H1 (cell line): ENCODE measurements around the gene GRID1. TPM values are rescaled to one million over a fixed set of nuclear protein-coding genes. Genes with fewer than 3 reads are reported as not detected.

Experiments
- CTCF ChIA-PET: fragments of 300-600 bp; sonication (Branson Sonifier 250); formaldehyde crosslinking; loops from one replicate; lab custom pipeline; 2021; ENCODE audit not compliant: partially characterized antibody; lab: Charles Lee
- POLR2A ChIA-PET: fragments of 300-600 bp; sonication (Branson Sonifier 250); formaldehyde crosslinking; loops from one replicate; lab custom pipeline; 2021; ENCODE audit warnings: inconsistent platforms; ENCODE audit not compliant: partially characterized antibody; lab: Charles Lee
- DNase-seq, 2 experiments: peaks; one replicate each; pipeline versions ENCODE4 v3.0.0 to v3.0.0-alpha.2; 2010 to 2022; ENCODE audit warnings: low spot score in 2 of 2, low read depth in 1 of 2, mixed read lengths in 1 of 2
- FAIRE-seq: peaks from 2 replicates; lab custom pipeline; 2011; peaks lifted over from hg19 to GRCh38; lab: Jason Lieb, UNC
- H2AFZ ChIP-seq: 2 replicates; pipeline ENCODE4 v1.8.1; 2012; ENCODE audit warnings: low read length, inconsistent platforms
- H2AK5ac ChIP-seq: 2 replicates; pipeline ENCODE4 v1.6.1; 2013; ENCODE audit warnings: low read depth, low read length
- H2BK120ac ChIP-seq: replicated peaks from 2 replicates; pipeline ENCODE3; 2013; ENCODE audit warnings: low read depth, low read length, inconsistent platforms
- H2BK12ac ChIP-seq: 2 replicates; pipeline ENCODE4 v1.6.1; 2013; ENCODE audit warnings: low read depth, low read length
- H2BK15ac ChIP-seq: 2 replicates; pipeline ENCODE4 v1.6.1; 2013; ENCODE audit warnings: low read length
- H2BK20ac ChIP-seq: 2 replicates; pipeline ENCODE4 v1.6.1; 2013; ENCODE audit warnings: low read length
- H2BK5ac ChIP-seq: 2 replicates; pipeline ENCODE4 v1.6.1; 2013; ENCODE audit warnings: low read depth, low read length
- H3K14ac ChIP-seq: 2 replicates; pipeline ENCODE4 v1.6.1; 2013; ENCODE audit warnings: inconsistent platforms; ENCODE audit not compliant: insufficient read length
- H3K18ac ChIP-seq: 2 replicates; pipeline ENCODE4 v1.6.1; 2013; ENCODE audit warnings: low read length; ENCODE audit errors: extremely low read depth
- H3K23ac ChIP-seq: 2 replicates; pipeline ENCODE4 v1.6.1; 2013; ENCODE audit warnings: inconsistent platforms; ENCODE audit not compliant: insufficient read length
- H3K23me2 ChIP-seq: 2 replicates; pipeline ENCODE4 v1.6.1; 2013; ENCODE audit warnings: low read depth, low read length
- H3K27ac ChIP-seq: 2 replicates; pipeline ENCODE4 v1.6.1; 2011; ENCODE audit warnings: low read depth, low read length, inconsistent platforms
- H3K27me3 ChIP-seq, 4 experiments: replicated peaks in 1 of 4; 1 replicate in 1 of 4; 2 replicates in 3 of 4; pipeline versions ENCODE4 v1.6.1 to v1.8.1; 2011 to 2013; ENCODE audit warnings: low read length in 3 of 4, mild to moderate bottlenecking in 3 of 4, inconsistent platforms in 2 of 4, mixed read lengths in 2 of 4, moderate library complexity in 1 of 4; ENCODE audit not compliant: control insufficient read depth in 3 of 4, insufficient read depth in 3 of 4; ENCODE audit errors: extremely low read depth in 1 of 4
- H3K36me3 ChIP-seq, 4 experiments: 2 replicates each; pipeline versions ENCODE4 v1.6.1 to v1.8.1; 2011 to 2013; ENCODE audit warnings: mild to moderate bottlenecking in 4 of 4, low read length in 3 of 4, moderate library complexity in 2 of 4, control low read depth in 1 of 4, inconsistent platforms in 1 of 4; ENCODE audit not compliant: insufficient read depth in 4 of 4, control insufficient read depth in 2 of 4
- H3K4ac ChIP-seq: replicated peaks from 2 replicates; pipeline ENCODE3; 2013; ENCODE audit warnings: low read length, low read depth, mixed read lengths, inconsistent platforms; ENCODE audit not compliant: insufficient read length
- H3K4me1 ChIP-seq, 4 experiments: replicated peaks in 1 of 4; 1 replicate in 1 of 4; 2 replicates in 3 of 4; pipeline versions ENCODE4 v1.6.1 to v1.8.1; 2011 to 2013; ENCODE audit warnings: low read length in 3 of 4, inconsistent platforms in 2 of 4, mixed read lengths in 1 of 4; ENCODE audit not compliant: insufficient read depth in 4 of 4, control insufficient read depth in 3 of 4
- H3K4me2 ChIP-seq, 2 experiments: 2 replicates each; pipeline versions ENCODE4 v1.6.1 to v1.8.1; 2011 to 2013; ENCODE audit warnings: low read depth in 2 of 2, low read length in 2 of 2, control low read depth in 1 of 2, inconsistent platforms in 1 of 2, mild to moderate bottlenecking in 1 of 2; ENCODE audit not compliant: insufficient read depth in 1 of 2
- H3K4me3 ChIP-seq, 4 experiments: fragments of 200-600, 300-600 bp in 1 of 4; sonication (generic), shearing (Covaris generic), sonication (Bioruptor Twin) in 1 of 4; 2 replicates each; pipeline versions ENCODE4 v1.5.1 to v1.8.1; 2011 to 2016; ENCODE audit warnings: low read length in 4 of 4, low read depth in 3 of 4, control low read depth in 2 of 4, inconsistent platforms in 2 of 4, mild to moderate bottlenecking in 2 of 4, mixed read lengths in 1 of 4, moderate library complexity in 1 of 4; ENCODE audit not compliant: insufficient read depth in 2 of 4; ENCODE audit errors: extremely low read depth in 1 of 4
- H3K56ac ChIP-seq: replicated peaks from 2 replicates; pipeline ENCODE3; 2013; ENCODE audit warnings: low read depth, mild to moderate bottlenecking, mixed read lengths, low read length, inconsistent platforms; ENCODE audit not compliant: insufficient read length
- H3K79me1 ChIP-seq: 2 replicates; pipeline ENCODE4 v1.6.1; 2013; ENCODE audit warnings: low read depth, low read length, control low read depth
- H3K79me2 ChIP-seq, 2 experiments: 2 replicates each; pipeline versions ENCODE4 v1.6.1 to v1.8.1; 2012 to 2013; ENCODE audit warnings: low read length in 2 of 2, mild to moderate bottlenecking in 2 of 2, inconsistent platforms in 1 of 2; ENCODE audit not compliant: insufficient read depth in 2 of 2, control insufficient read depth in 1 of 2
- H3K9ac ChIP-seq, 4 experiments: replicated peaks in 1 of 4; 1 replicate in 1 of 4; 2 replicates in 3 of 4; pipeline versions ENCODE4 v1.6.1 to v1.8.1; 2011 to 2013; ENCODE audit warnings: low read depth in 3 of 4, low read length in 3 of 4, control low read depth in 2 of 4, mild to moderate bottlenecking in 2 of 4, moderate library complexity in 2 of 4, inconsistent platforms in 1 of 4; ENCODE audit errors: extremely low read depth in 1 of 4
- H3K9me3 ChIP-seq, 2 experiments: 2 replicates each; pipeline versions ENCODE4 v1.6.1 to v1.8.1; 2012 to 2013; ENCODE audit warnings: mild to moderate bottlenecking in 2 of 2, moderate library complexity in 2 of 2, control low read depth in 1 of 2, inconsistent platforms in 1 of 2, low read depth in 1 of 2, low read length in 1 of 2, mixed read lengths in 1 of 2; ENCODE audit not compliant: insufficient read depth in 2 of 2
- H4K20me1 ChIP-seq, 2 experiments: replicated peaks in 1 of 2; 2 replicates each; pipeline versions ENCODE3 to v1.8.1; 2011 to 2013; ENCODE audit warnings: inconsistent platforms in 2 of 2, low read length in 2 of 2, mild to moderate bottlenecking in 1 of 2; ENCODE audit not compliant: insufficient read depth in 2 of 2, control insufficient read depth in 1 of 2
- H4K5ac ChIP-seq: 2 replicates; pipeline ENCODE4 v1.6.1; 2013; ENCODE audit warnings: low read length, low read depth, mixed read lengths, inconsistent platforms; ENCODE audit not compliant: insufficient read length
- H4K8ac ChIP-seq: 2 replicates; pipeline ENCODE4 v1.8.0; 2013; ENCODE audit warnings: mild to moderate bottlenecking, moderate library complexity, low read length, inconsistent platforms; ENCODE audit not compliant: insufficient read depth; ENCODE audit errors: extremely low read depth
- H4K91ac ChIP-seq: replicated peaks from 2 replicates; pipeline ENCODE3; 2013; ENCODE audit warnings: low read length, mixed read lengths, inconsistent platforms; ENCODE audit not compliant: insufficient read length
- CREB1 ChIP-seq: IDR thresholded peaks from 2 replicates; pipeline ENCODE4 v1.6.1; 2012; ENCODE audit warnings: inconsistent platforms
- E2F6 ChIP-seq: IDR thresholded peaks from 2 replicates; pipeline ENCODE4 v1.6.1; 2012; ENCODE audit warnings: inconsistent platforms
- FOSL1 ChIP-seq: IDR thresholded peaks from 2 replicates; pipeline ENCODE4 v1.6.1; 2011; ENCODE audit warnings: mild to moderate bottlenecking, low read depth, low read length, moderate library complexity; ENCODE audit not compliant: insufficient read depth
- HDAC2 ChIP-seq, 2 experiments: fragments of 300-600 bp in 1 of 2; sonication (generic) in 1 of 2; IDR thresholded peaks; 2 replicates each; pipeline ENCODE4 v1.6.1; 2011 to 2012; ENCODE audit warnings: low read depth in 2 of 2, low read length in 2 of 2, mild to moderate bottlenecking in 2 of 2, moderate library complexity in 2 of 2, borderline replicate concordance in 1 of 2, inconsistent platforms in 1 of 2
- HDAC6 ChIP-seq: IDR thresholded peaks from one replicate; pipeline ENCODE4 v1.7.1; 2012; ENCODE audit warnings: low read depth, mild to moderate bottlenecking, inconsistent platforms, low read length, moderate library complexity
- KDM4A ChIP-seq: IDR thresholded peaks from one replicate; pipeline ENCODE4 v1.7.1; 2012; ENCODE audit warnings: low read depth, mild to moderate bottlenecking, moderate library complexity, low read length, inconsistent platforms; ENCODE audit not compliant: severe bottlenecking
- POLR2A ChIP-seq, 2 experiments: IDR thresholded peaks; 1 replicate in 1 of 2; 2 replicates in 1 of 2; pipeline ENCODE4 v1.6.1; 2011; ENCODE audit warnings: low read depth in 2 of 2, low read length in 2 of 2, mild to moderate bottlenecking in 2 of 2; ENCODE audit errors: control extremely low read depth in 1 of 2
- RXRA ChIP-seq: IDR thresholded peaks from 2 replicates; pipeline ENCODE4 v1.6.1; 2011; ENCODE audit warnings: low read depth, mild to moderate bottlenecking, low read length, moderate library complexity; ENCODE audit not compliant: insufficient read depth
- SUZ12 ChIP-seq: fragments of 200-600 bp; sonication (generic); IDR thresholded peaks from 2 replicates; pipeline ENCODE4 v1.6.1; 2012; ENCODE audit warnings: mild to moderate bottlenecking, inconsistent platforms, low read length, moderate library complexity, mixed read lengths
- TAF1 ChIP-seq: IDR thresholded peaks from 2 replicates; pipeline ENCODE4 v1.6.1; 2011; ENCODE audit warnings: mild to moderate bottlenecking, low read depth, low read length
- YY1 ChIP-seq: IDR thresholded peaks from 2 replicates; pipeline ENCODE4 v1.6.1; 2011; ENCODE audit warnings: low read depth, mild to moderate bottlenecking, low read length
- WGBS, 2 experiments: shearing (Covaris generic) in 1 of 2; methylation state at CpG; one replicate each; pipeline versions ENCODE4 v1.1.6 to v1.1.7; 2013 to 2015; ENCODE audit warnings: low lambda C conversion rate in 2 of 2, mixed read lengths in 2 of 2, inconsistent platforms in 1 of 2, low coverage in 1 of 2, missing lambda C conversion rate in 1 of 2; ENCODE audit not compliant: insufficient replicate concordance in 2 of 2, insufficient coverage in 1 of 2, insufficient read length in 1 of 2; ENCODE audit errors: extremely low coverage in 1 of 2, missing lambda C conversion rate in 1 of 2; 5-methylcytosine and 5-hydroxymethylcytosine counted together
- polyA plus RNA-seq, 7 experiments: library from polyadenylated mRNA; depleted of rRNA in 3 of 7; stranded (reverse) in 5 of 7; unstranded in 2 of 7; fragments of >200 nt in 5 of 7; fragments of 200-250 nt in 2 of 7; gene quantifications; 1 replicate in 5 of 7; 2 replicates in 1 of 7; 4 replicates in 1 of 7; pipeline versions ENCODE4 v1.2.1 to v1.2.3, GENCODE V29; 2011 to 2013; ENCODE audit warnings: missing spikeins in 2 of 7, mixed read lengths in 2 of 7
- total RNA-seq: library from RNA; stranded (reverse); fragmentation: NEBNext Ultra II Directional; extraction: Animal tissue kit (Norgen Biotek cat#: 25700); gene quantifications from 2 replicates; pipeline ENCODE4 v1.2.1, GENCODE V29; 2021

Gene GRID1
- total and polyA plus RNA-seq, 2 of the 8 experiments (the other 6 are each of a cell fraction or from before 2014, with no cell fraction given): 0.22 to 0.30 TPM

- Histone ChIP-seq H4K8ac (no peak overlapping the region), H3K4me1 (no peaks in the 10 kb centered on the region; a peak in 1 of 7 replicates), H3K9me3 (no peaks in the 10 kb centered on the region), H3K79me1 (no peaks in the 10 kb centered on the region), H4K5ac (no peak overlapping the region), H2BK15ac (no peak overlapping the region), H2BK120ac (no peak overlapping the region), H2BK12ac (no peak overlapping the region), H3K4me2 (no peak overlapping the region), H3K23ac (no peak overlapping the region), H3K18ac (no peak overlapping the region), H2BK5ac (no peak overlapping the region), H3K9ac (no peak overlapping the region), H3K36me3 (no peaks in the 10 kb centered on the region), H4K20me1 (no peaks in the 10 kb centered on the region), H3K27me3 (no peaks in the 10 kb centered on the region; a peak in 1 of 7 replicates), H3K23me2 (no peaks in the 10 kb centered on the region; the same call in 1 of the 2 replicates), H2BK20ac (no peak overlapping the region), H3K27ac (no peak overlapping the region), H2AFZ (no peak overlapping the region), H2AK5ac (no peak overlapping the region), H3K56ac (no peak overlapping the region), H3K79me2 (no peaks in the 10 kb centered on the region), H3K4ac (no peak overlapping the region), H3K4me3 (no peak overlapping the region), H4K91ac (no peak overlapping the region), H3K14ac (no peak overlapping the region)
- WGBS, 2 experiments: 87% methylated on average over 5 of the region's 5 CpGs; no CpG with 5 or more reads in 1 of the 2 experiments
- POLR2A ChIA-PET: no interaction called here
- CTCF ChIA-PET: interaction anchor here (1.4 kb wide), 1 partner anchor 154 kb away, joined by 3 read pairs; no protein-coding TSS in a partner anchor
- no peak for DNase-seq
- FAIRE-seq: no peak
- TF ChIP-seq YY1 (no peak), POLR2A (IDR thresholded peaks at IDR 0.05; ENCODE audit: control extremely low read depth in 1 of 2, low read depth in 2 of 2, low read length in 2 of 2) (no peak), TAF1 (no peak), E2F6 (no peak), SUZ12 (no peak), FOSL1 (no peak), CREB1 (no peak), HDAC2 (IDR thresholded peaks at IDR 0.05; ENCODE audit: borderline replicate concordance in 1 of 2, low read depth in 2 of 2, low read length in 2 of 2) (no peak), KDM4A (no peak), HDAC6 (no peak), RXRA (no peak)
Measured at GRCh38 chr10:86194684-86195083, 171.9 kb downstream of the GRID1 start.
